CD14-positive monocyte (primary cell): ENCODE results near the gene TMEM87B. TPM values are rescaled to one million over a fixed set of nuclear protein-coding genes. Genes with fewer than 3 reads are reported as not detected.

Experiments
- DNase-seq, 3 donors: peaks; one replicate each; pipeline ENCODE4 v3.0.0-alpha.2; 2011 to 2022
- H2AFZ ChIP-seq: 2 replicates; pipeline ENCODE4 v1.6.0; 2012; ENCODE audit warnings: mild to moderate bottlenecking, low read depth, low read length, inconsistent platforms; ENCODE audit not compliant: insufficient read depth, poor library complexity, severe bottlenecking
- H3K27ac ChIP-seq, 2 donors: 1 replicate in 1 of 2; 2 replicates in 1 of 2; pipeline ENCODE4 v1.5.1; 2012 to 2013; ENCODE audit warnings: low read length in 2 of 2, control low read depth in 1 of 2, inconsistent platforms in 1 of 2, low read depth in 1 of 2, mild to moderate bottlenecking in 1 of 2
- H3K27me3 ChIP-seq, 2 donors: one replicate each; pipeline versions ENCODE4 v1.6.0 to v1.6.1; 2011 to 2013; ENCODE audit warnings: low read length in 2 of 2; ENCODE audit not compliant: control insufficient read depth in 2 of 2, insufficient read depth in 2 of 2
- H3K36me3 ChIP-seq, 2 donors: replicated peaks in 1 of 2; 1 replicate in 1 of 2; 2 replicates in 1 of 2; pipeline versions ENCODE4 v1.5.1 to v1.6.1; 2012 to 2013; ENCODE audit warnings: low read length in 2 of 2, control low read depth in 1 of 2, inconsistent platforms in 1 of 2, mild to moderate bottlenecking in 1 of 2; ENCODE audit not compliant: insufficient read depth in 2 of 2, control insufficient read depth in 1 of 2
- H3K4me1 ChIP-seq, 2 donors: 1 replicate in 1 of 2; 2 replicates in 1 of 2; pipeline versions ENCODE4 v1.5.1 to v1.6.1; 2012 to 2013; ENCODE audit warnings: low read length in 2 of 2, control low read depth in 1 of 2, inconsistent platforms in 1 of 2, mild to moderate bottlenecking in 1 of 2, moderate library complexity in 1 of 2; ENCODE audit not compliant: insufficient read depth in 2 of 2, control insufficient read depth in 1 of 2
- H3K4me2 ChIP-seq: replicated peaks from 2 replicates; pipeline ENCODE3; 2012; ENCODE audit warnings: low read length, moderate library complexity, mild to moderate bottlenecking; ENCODE audit not compliant: poor library complexity, severe bottlenecking; ENCODE audit errors: extremely low read depth
- H3K4me3 ChIP-seq, 3 experiments: fragments of 200-600 bp in 1 of 3; sonication (generic) in 1 of 3; replicated peaks in 1 of 3; 1 replicate in 2 of 3; 2 replicates in 1 of 3; pipeline ENCODE4 v1.5.1; 2011 to 2013; ENCODE audit warnings: low read length in 3 of 3, mild to moderate bottlenecking in 3 of 3, control low read depth in 2 of 3, low read depth in 2 of 3, inconsistent platforms in 1 of 3, moderate library complexity in 1 of 3
- H3K79me2 ChIP-seq: 2 replicates; pipeline ENCODE4 v1.6.0; 2012; ENCODE audit warnings: mild to moderate bottlenecking, control low read depth, inconsistent platforms, low read length, moderate library complexity; ENCODE audit not compliant: insufficient read depth
- H3K9ac ChIP-seq: 2 replicates; pipeline ENCODE4 v1.6.0; 2017; ENCODE audit warnings: low read length, mild to moderate bottlenecking; ENCODE audit not compliant: insufficient read depth, poor library complexity, severe bottlenecking
- H3K9me3 ChIP-seq, 2 donors: replicated peaks in 1 of 2; 1 replicate in 1 of 2; 2 replicates in 1 of 2; pipeline versions ENCODE4 v1.5.1 to v1.6.1; 2012 to 2013; ENCODE audit warnings: low read length in 2 of 2, control low read depth in 1 of 2; ENCODE audit not compliant: control insufficient read depth in 1 of 2, insufficient read depth in 1 of 2
- H4K20me1 ChIP-seq: 2 replicates; pipeline ENCODE4 v1.6.0; 2012; ENCODE audit warnings: mild to moderate bottlenecking, low read length, control low read depth, moderate library complexity; ENCODE audit not compliant: insufficient read depth
- H3K27ac Mint-ChIP-seq, 7 donors: one replicate each; pipeline ENCODE4 v1.8.0; 2020; ENCODE audit warnings: mild to moderate bottlenecking in 7 of 7, mixed read lengths in 7 of 7, moderate library complexity in 6 of 7, inconsistent platforms in 2 of 7
- H3K27me3 Mint-ChIP-seq, 3 donors: one replicate each; pipeline ENCODE4 v1.8.0; 2021 to 2022; ENCODE audit warnings: low read depth in 3 of 3, mild to moderate bottlenecking in 3 of 3, mixed read lengths in 3 of 3, moderate library complexity in 3 of 3, inconsistent platforms in 1 of 3
- H3K36me3 Mint-ChIP-seq, 2 donors: one replicate each; pipeline ENCODE4 v1.8.0; 2020; ENCODE audit warnings: mixed read lengths in 2 of 2, inconsistent platforms in 1 of 2, mild to moderate bottlenecking in 1 of 2
- H3K4me1 Mint-ChIP-seq: one replicate; pipeline ENCODE4 v1.8.0; 2020; ENCODE audit warnings: mild to moderate bottlenecking, mixed read lengths
- H3K4me3 Mint-ChIP-seq, 2 donors: one replicate each; pipeline ENCODE4 v1.8.0; 2020; ENCODE audit warnings: mild to moderate bottlenecking in 2 of 2, mixed read lengths in 2 of 2, moderate library complexity in 1 of 2
- H3K9me3 Mint-ChIP-seq, 7 donors: one replicate each; pipeline ENCODE4 v1.8.0; 2020 to 2022; ENCODE audit warnings: mixed read lengths in 7 of 7, mild to moderate bottlenecking in 6 of 7, moderate library complexity in 6 of 7, inconsistent platforms in 2 of 7
- CTCF ChIP-seq: fragments of 200-600 bp; IDR thresholded peaks from one replicate; pipeline ENCODE4 v1.8.0; 2022; ENCODE audit warnings: antibody characterized with exemption, mild to moderate bottlenecking
- WGBS: methylation state at CpG from one replicate; pipeline ENCODE4 v1.1.5; 2013; ENCODE audit warnings: missing lambda C conversion rate; ENCODE audit not compliant: insufficient coverage; 5-methylcytosine and 5-hydroxymethylcytosine counted together
- intact Hi-C, 2 donors: fragments of 100-400 bp; cut with micrococcal nuclease; formaldehyde crosslinking; loops; one replicate each; pipeline versions ENCODE4 v1.15.0 to v1.15.1; 2023
- polyA plus RNA-seq, 3 donors: library from polyadenylated mRNA; depleted of rRNA in 1 of 3; unstranded in 2 of 3; stranded (reverse) in 1 of 3; fragments of 300-500 nt in 2 of 3; fragments of >200 nt in 1 of 3; fragmentation: Illumina TruSeq in 2 of 3; gene quantifications; 1 replicate in 2 of 3; 2 replicates in 1 of 3; pipeline ENCODE4 v1.2.3, GENCODE V29; 2012 to 2021

TMEM87B gene
- polyA plus RNA-seq, 3 donors = 9.1 to 13.4 (median 11.4) TPM

- H3K9ac ChIP-seq = no peak overlapping the region
- intact Hi-C loops = no loop called here
- no peaks in the 10 kb centered on the region for H3K27me3 Mint-ChIP-seq
- peaks cover 15% of the 10 kb centered on the region for H3K4me1 Mint-ChIP-seq
- no peak overlapping the region for H3K27ac Mint-ChIP-seq
- no peaks in the 10 kb centered on the region for H3K36me3 ChIP-seq
- H3K4me3 Mint-ChIP-seq = no peak overlapping the region
- H3K4me2 ChIP-seq = no peak overlapping the region
- peaks cover 0 to 4% (median 0%) of the 10 kb centered on the region in 7 donors for H3K9me3 Mint-ChIP-seq
- peaks cover 8 to 10% of the 10 kb centered on the region in 2 donors for H3K4me1 ChIP-seq
- H3K79me2 ChIP-seq = no peaks in the 10 kb centered on the region
- 97% methylated on average over 12 of the region's 12 CpGs for WGBS
- TF ChIP-seq CTCF = no peak
- no peak overlapping the region for H3K4me3 ChIP-seq
- H3K36me3 Mint-ChIP-seq = no peaks in the 10 kb centered on the region
- no peak overlapping the region for H2AFZ ChIP-seq
- H3K27me3 ChIP-seq = no peaks in the 10 kb centered on the region
- H3K9me3 ChIP-seq = no peaks in the 10 kb centered on the region
- no peak for DNase-seq
- H3K27ac ChIP-seq = no peak overlapping the region
- H4K20me1 ChIP-seq = no peaks in the 10 kb centered on the region
Measured at GRCh38 chr2:112153179-112153490, 98.1 kb downstream of the TMEM87B start.

GRCh38 chr2:112153501-112153900 is 98.4 kb downstream of the TMEM87B start:
- Histone ChIP-seq H3K27me3 (no peaks in the 10 kb centered on the region), H3K27ac (no peak overlapping the region), H3K36me3 (no peaks in the 10 kb centered on the region), H3K4me2 (no peak overlapping the region), H2AFZ (no peak overlapping the region), H3K4me1 (peaks cover 8 to 10% of the 10 kb centered on the region in 2 donors), H3K9ac (no peak overlapping the region), H3K79me2 (no peaks in the 10 kb centered on the region), H3K4me3 (no peak overlapping the region), H3K9me3 (no peaks in the 10 kb centered on the region), H4K20me1 (no peaks in the 10 kb centered on the region)
- no peak overlapping the region for H3K27ac Mint-ChIP-seq
- WGBS = 98% methylated on average over 8 of the region's 10 CpGs
- DNase-seq = no peak
- no peaks in the 10 kb centered on the region for H3K36me3 Mint-ChIP-seq
- H3K4me3 Mint-ChIP-seq = no peak overlapping the region
- intact Hi-C loops = no loop called here
- TF ChIP-seq CTCF = no peak
- H3K9me3 Mint-ChIP-seq = peaks cover 0 to 4% (median 0%) of the 10 kb centered on the region in 7 donors
- H3K27me3 Mint-ChIP-seq = peaks cover 0 to 2% (median 0%) of the 10 kb centered on the region in 3 donors
- peaks cover 15% of the 10 kb centered on the region for H3K4me1 Mint-ChIP-seq
